Activated CD4-positive, alpha-beta T cell treated with anti-CD3 and anti-CD28 coated beads, Interleukin-2, amount 50 U/mL, for 1 hour (primary cell): ENCODE measurements around the gene GABRG3.

ENCODE experiments used
- DNase-seq: peaks from one replicate; pipeline ENCODE4 v3.0.0-alpha.2; 2020

Gene GABRG3

GRCh38 chr15:27481768-27482167, 510.8 kb downstream of the GABRG3 start:
- no peak for DNase-seq

DNA sequence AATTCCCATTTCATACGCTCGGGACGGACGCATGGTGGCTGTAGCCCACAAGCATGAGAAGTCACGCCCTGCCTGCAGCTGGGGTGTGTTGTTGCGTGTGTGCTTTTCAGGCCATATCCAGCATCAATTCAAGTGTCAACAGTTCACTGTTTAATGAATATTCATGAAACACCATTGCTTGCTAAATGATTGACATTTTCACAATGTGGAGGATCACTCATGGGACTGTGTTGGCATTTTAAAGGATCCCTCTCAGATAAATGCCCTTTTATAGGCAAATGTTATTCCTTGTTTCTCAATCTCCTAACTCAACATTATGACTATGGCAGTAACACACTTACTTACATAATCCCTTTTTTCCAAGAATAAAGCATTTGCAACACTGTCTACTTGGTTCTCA, 511.3 kb downstream of the GABRG3 start:
- DNase-seq: no peak

- DNase-seq: no peak
Measured at GRCh38 chr15:27483124-27483523, 512.1 kb downstream of the GABRG3 start.

- no peak for DNase-seq
Measured at GRCh38 chr15:27485265-27485664, 514.3 kb downstream of the GABRG3 start.

DNA sequence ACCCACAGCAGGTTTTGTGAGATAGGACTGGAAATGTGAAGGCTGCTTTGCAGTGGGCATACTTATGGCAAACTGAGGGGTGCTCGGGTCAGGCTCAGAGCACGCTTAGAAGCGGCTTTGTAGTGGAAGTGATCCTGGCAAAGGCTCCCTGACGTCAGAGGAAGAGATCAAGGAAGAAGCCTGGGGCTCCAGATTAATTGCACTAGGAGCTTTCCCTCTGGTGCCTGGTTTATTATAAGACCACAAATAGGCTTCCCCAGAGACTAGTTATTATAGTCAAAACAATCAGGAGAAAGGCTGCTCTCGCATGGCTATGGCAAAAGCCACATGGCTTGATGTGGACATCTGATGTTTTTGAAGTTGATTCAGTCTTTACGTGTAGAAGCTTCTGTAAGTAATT, 515.1 kb downstream of the GABRG3 start:
- DNase-seq: no peak

GRCh38 chr15:27486683-27487647, 516.0 kb downstream of the GABRG3 start:
- DNase-seq: no peak

DNA sequence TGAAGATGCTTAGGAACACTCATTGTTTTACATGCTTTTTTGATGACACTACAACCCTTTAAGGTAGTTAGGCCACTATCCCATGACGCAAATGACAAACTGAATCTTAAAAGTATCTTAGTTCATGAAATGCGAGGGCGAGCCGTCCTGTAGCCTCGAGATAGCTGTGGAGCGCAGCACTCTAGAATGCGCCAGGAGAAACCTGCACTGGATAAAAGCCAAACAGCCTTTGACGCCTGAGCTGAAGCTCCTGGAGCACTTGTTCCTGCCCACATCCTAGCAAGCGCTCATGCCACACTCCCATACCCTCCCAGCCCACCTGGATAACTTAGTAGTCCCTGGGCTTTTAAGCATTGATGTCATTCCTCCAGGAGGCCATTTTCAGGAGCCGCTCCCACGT, 516.9 kb downstream of the GABRG3 start:
- DNase-seq: no peak

GRCh38 chr15:27490867-27491595, 520.0 kb downstream of the GABRG3 start:
- DNase-seq: no peak

DNA sequence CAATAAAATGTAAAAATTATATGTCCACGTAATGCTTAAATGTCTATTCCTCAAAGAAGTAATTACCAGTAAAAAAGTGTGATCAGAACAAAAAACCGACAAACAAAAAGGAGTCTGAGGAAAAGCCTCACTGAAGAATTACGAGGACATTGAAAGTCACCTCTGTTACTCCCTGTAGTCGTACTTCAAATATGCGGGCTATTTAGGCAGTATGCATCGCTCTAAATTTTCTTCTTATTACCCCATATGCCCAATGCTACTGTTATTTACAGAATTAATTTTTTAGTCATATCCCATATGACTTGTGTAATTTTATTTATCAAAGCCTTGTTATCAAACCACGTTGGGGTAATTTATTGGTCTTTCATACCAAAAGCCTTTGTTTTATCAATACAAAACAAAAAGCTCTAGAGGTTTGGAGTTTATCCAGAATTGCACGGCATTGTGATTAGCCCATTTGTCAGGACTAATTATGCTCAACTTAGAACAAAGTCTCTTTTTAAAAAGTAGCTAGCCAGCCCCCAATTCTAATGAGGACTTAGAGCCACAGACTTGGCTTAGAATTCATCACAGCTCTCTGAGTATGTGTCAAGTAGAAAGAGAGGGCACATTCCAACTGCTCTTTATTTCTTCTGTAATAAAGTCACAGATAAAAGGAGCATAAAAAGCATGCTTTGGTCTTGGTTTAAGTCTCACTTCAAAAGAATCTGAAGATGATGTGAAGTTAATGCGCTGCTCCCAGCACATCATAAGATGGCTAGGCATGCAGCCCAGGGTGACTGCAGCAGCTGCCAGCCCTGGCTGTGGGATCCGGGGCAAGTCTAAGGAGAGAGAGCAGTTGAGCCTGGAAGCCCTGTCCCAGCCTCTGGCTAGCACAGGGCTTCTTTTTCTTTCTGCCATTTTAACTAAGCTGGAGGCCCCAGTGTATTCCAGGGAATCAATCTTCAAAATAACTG, 521.0 kb downstream of the GABRG3 start:
- DNase-seq: no peak

- DNase-seq: no peak
Measured at GRCh38 chr15:27495963-27496459, 525.0 kb downstream of the GABRG3 start.

- DNase-seq: no peak
Measured at GRCh38 chr15:27498700-27499099, 527.7 kb downstream of the GABRG3 start.

- no peak for DNase-seq
Measured at GRCh38 chr15:27499191-27499590, 528.2 kb downstream of the GABRG3 start.

DNA sequence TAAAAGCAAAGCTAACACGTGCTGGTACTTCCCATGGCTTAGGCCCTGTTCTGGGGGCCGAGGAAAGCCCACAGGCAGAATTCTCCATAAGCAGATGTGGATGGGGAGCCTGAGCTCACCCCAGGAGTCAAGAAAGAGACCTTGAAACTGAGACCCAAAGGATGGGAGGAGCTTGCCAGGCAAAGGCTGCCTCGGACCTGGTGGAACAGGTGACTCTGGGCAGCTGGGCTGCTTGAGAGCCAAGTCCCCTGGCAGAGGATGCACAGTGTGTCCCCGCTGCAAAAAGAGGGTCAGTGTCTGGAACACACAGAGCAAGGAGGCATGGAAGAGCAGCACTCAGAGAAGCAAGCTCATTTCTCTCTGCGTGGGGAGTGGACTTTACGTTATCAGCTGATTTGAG, 528.7 kb downstream of the GABRG3 start:
- DNase-seq: no peak

GRCh38 chr15:27500206-27500605, 529.2 kb downstream of the GABRG3 start:
- no peak for DNase-seq

DNA sequence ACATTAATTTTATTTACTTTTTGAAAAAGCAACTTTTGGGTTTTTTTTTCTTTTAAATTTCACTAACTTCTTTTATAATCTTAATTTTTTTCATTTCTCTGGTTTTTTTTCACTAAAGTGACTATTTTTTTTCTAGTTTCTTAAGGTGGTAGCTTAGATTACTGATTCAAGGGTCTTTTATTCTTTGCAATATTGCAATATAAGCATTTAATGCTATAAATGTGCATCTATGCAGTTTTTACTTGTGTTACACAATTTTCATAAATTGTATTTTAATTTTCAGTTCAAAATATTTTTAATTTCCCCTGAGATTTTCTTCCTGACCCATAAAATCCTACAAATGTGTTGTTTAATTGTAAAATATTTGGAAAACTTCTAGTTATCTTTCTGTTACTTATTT, 535.8 kb downstream of the GABRG3 start:
- no peak for DNase-seq

GRCh38 chr15:27509014-27509413, 538.0 kb downstream of the GABRG3 start:
- DNase-seq: no peak

GRCh38 chr15:27512281-27513001, 541.5 kb downstream of the GABRG3 start:
- DNase-seq: no peak

- no peak for DNase-seq
Measured at GRCh38 chr15:27514526-27514925, 543.5 kb downstream of the GABRG3 start.

DNA sequence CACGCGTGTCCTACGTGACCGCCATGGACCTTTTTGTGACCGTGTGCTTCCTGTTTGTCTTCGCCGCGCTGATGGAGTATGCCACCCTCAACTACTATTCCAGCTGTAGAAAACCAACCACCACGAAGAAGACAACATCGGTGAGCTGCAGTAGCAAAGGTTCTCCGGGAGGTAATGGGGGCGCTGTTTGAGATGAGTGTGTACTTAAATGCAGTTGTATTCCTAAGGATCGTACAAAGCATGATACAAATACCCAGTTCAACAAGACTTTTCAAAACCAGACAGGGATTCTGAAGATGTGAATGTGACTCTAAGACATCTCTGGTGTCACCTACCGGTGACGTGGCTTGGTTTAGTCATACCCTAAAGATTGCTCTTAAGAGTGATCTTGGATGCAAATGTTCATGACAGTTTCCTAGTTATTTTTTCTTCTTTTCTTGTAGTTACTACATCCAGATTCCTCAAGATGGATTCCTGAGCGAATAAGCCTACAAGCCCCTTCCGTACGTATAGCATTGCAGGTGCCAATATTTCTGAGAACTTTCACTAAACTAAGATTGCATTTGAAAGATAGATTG, 556.6 kb downstream of the GABRG3 start:
- DNase-seq: no peak

DNA sequence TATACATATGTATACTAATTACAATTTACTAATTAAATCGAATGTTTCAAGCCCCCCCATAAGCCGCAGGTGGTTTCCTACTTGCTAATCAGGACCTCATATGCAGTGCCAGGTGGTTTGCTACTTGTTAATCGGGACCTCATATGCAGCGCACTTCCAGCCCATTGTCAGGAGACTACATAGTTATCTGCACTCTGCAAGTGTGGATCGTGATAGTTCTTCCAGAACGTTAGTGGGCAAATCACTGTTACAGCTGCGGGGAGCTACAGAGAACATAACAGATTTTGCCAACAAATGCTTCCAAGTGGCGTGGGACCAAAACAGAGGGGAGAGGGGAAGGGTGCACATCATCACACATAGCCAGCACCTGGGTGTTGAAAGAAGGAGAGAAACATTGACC, 558.4 kb downstream of the GABRG3 start:
- no peak for DNase-seq

DNA sequence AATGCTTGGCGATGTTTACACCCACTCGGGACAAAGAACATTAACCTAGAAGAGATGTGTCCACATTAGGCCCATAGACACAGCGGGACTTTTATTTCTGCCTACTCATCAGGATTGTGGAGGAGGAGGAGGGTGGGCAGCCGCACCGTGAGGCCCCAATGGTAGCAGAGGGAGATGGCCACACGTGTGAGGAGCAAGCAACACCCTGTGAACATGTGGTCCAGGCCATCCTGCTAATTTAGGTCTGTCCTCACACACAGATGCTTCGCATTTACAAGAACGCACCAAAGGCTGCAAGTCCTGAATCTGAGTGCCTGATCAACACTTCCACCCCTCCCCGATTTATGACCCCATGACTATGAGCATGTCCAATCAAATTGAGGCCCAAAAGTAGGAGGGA, 560.0 kb downstream of the GABRG3 start:
- no peak for DNase-seq

DNA sequence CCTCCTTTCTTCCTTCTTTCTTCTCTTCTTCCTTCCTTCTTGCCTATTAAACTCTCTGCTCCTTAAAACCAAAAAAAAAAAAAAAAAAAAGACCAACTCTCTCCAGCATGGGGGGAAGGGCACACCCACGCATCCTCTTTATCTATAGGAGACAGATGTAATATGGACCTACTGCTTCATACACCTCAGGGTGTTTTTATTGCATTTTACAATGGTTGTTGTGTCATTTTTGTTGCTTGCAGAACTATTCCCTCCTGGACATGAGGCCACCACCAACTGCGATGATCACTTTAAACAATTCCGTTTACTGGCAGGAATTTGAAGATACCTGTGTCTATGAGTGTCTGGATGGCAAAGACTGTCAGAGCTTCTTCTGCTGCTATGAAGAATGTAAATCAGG, 561.4 kb downstream of the GABRG3 start:
- no peak for DNase-seq
